Measurements from ENCODE around the gene LIPK.
A peak's percentile ranks its signal among the peaks of the same experiment; 100 is the strongest.
"Not testable (repeated sequence)": the region's sequence is repeated elsewhere in the genome, so short reads cannot be mapped to it uniquely, and the experiment has no call there.

Gene LIPK

DNA sequence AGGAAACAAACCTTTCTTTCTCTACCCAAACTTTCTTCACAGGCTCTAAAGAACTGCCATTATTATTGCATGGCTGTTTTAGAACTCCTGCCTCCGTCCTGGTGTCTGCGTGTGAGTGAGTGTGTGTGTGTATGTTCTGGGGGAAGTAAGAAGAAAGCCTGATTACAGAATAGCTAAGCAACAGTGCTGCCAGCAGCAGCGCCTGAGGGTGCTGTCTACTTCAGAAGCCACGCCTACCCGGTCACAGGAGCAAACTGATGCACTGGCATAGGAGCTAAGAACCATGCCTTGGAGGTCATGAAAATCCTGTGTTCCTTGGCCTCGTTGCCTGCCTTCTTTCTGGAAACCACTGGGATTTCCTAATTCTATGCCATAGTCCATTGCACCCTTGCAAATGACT, 25.2 kb downstream of the LIPK start:
- TF ChIP-seq, protein P1, sequence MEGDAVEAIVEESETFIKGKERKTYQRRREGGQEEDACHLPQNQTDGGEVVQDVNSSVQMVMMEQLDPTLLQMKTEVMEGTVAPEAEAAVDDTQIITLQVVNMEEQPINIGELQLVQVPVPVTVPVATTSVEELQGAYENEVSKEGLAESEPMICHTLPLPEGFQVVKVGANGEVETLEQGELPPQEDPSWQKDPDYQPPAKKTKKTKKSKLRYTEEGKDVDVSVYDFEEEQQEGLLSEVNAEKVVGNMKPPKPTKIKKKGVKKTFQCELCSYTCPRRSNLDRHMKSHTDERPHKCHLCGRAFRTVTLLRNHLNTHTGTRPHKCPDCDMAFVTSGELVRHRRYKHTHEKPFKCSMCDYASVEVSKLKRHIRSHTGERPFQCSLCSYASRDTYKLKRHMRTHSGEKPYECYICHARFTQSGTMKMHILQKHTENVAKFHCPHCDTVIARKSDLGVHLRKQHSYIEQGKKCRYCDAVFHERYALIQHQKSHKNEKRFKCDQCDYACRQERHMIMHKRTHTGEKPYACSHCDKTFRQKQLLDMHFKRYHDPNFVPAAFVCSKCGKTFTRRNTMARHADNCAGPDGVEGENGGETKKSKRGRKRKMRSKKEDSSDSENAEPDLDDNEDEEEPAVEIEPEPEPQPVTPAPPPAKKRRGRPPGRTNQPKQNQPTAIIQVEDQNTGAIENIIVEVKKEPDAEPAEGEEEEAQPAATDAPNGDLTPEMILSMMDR (conservative IDR thresholded peaks at IDR 0.05; ENCODE audit: low read depth) = no peak
- no peak for DNase-seq (ENCODE audit: low spot score)
- CTCF ChIA-PET = interaction anchor here (0.7 kb wide), 1 partner anchor 12 kb away, joined by 3 read pairs; no protein-coding TSS in a partner anchor
- no peak overlapping the region for H3K27ac ChIP-seq
- POLR2A ChIA-PET (ENCODE audit: low non-redundant PET) = no interaction called here

DNA sequence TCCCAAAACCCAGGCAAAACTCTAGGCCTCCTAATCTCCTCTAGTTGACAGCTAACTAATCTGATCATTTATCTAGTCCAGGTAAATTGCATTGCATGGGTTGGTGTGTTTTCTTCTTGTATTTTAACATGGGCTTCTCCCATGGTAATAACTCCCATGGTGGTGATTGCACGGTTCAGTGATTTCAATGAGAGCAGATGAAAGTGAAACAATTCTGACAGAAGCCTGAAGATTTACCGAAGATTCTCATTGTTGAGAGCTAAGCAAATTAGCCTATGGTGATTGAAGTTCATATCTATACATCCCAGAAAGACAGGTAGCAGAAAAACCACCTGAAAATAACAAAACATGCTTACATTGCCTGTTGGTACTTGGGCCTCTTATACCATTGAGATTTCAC, 27.2 kb downstream of the LIPK start:
- DNase-seq (ENCODE audit: low spot score) = no peak
- no peak overlapping the region for H3K27ac ChIP-seq
- ChIA-PET POLR2A (ENCODE audit: low non-redundant PET) (no interaction called here), CTCF (interaction anchor here (0.6 kb wide), 1 partner anchor 701 kb away, joined by 5 read pairs; no protein-coding TSS in a partner anchor)
- TF ChIP-seq, protein P1 (conservative IDR thresholded peaks at IDR 0.05; ENCODE audit: low read depth) = no peak

DNA sequence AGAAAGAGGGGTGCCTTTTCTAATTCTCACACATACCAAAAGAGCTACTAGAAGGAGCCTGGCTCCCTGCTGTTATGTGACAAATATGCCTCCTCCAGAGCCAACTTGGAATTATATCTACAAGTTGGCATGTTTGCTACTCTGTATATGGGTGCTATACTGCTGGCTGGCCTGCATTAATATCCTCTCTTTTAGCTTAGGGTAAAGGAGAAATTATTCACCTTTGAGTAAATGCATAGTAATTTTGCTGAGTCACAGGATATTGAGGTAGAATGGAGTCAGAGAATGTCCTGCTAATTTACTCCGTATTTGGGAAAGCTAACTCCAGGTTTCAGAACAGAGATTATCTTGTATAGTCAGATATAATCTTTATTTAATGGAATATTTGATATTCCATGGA, 29.6 kb downstream of the LIPK start:
- TF ChIP-seq, protein P1 (conservative IDR thresholded peaks at IDR 0.05; ENCODE audit: low read depth) = no peak
- CTCF ChIA-PET = interaction anchor here (0.6 to 0.9 kb wide), 2 partner anchors 170 to 236 kb away, joined by 3 read pairs; no protein-coding TSS in a partner anchor
- no peak overlapping the region for H3K27ac ChIP-seq
- POLR2A ChIA-PET (ENCODE audit: low non-redundant PET) = no interaction called here
- DNase-seq (ENCODE audit: low spot score) = peak; percentile 26

DNA sequence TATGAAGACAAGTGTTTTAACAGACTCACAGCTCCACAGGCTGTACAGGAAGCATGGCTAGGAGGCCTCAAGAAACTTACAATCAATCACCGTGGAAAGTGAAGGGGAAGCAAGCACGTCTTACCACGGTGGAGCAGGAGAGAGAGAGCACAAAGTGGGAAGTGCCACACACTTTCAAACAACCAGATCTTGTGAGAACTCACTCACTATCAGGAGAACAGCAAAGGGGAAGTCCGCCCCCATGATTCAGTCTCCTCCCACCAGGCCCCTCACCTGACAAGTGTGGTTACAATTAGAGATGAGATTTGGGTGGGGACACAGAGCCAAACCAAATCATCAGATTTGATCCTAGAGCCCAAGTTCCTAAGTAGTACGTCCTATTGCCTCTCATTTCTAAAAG, 35.9 kb downstream of the LIPK start:
- H3K27ac ChIP-seq; DNase-seq (ENCODE audit: low spot score): not testable (repeated sequence)
- POLR2A ChIA-PET (ENCODE audit: low non-redundant PET) = interaction anchor here (0.6 kb wide), 1 partner anchor 1980 kb away, joined by 4 read pairs; no protein-coding TSS in a partner anchor
- CTCF ChIA-PET = interaction anchor here (0.8 kb wide), 1 partner anchor 352 kb away, joined by 3 read pairs; no protein-coding TSS in a partner anchor

DNA sequence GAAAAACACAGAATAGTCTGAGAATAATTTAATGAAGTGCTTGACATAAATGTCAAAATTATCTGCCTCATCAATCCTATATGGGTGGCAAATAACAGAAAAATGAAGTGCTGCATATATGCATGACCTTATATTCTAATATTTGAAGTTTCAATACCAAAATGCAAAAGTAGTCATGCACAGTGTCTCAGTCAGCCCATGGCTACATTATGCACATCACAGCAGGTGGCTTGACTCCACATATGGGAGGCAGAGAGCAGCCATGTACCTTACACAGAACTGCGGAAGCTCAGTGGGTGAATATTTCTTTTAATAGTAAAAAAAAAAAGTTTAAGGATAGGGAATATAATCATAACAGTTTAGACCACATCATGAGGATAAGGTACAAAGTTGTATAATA, 36.4 kb downstream of the LIPK start:
- TF ChIP-seq, protein P1 (conservative IDR thresholded peaks at IDR 0.05; ENCODE audit: low read depth) = no peak
- CTCF ChIA-PET = interaction anchor here (0.8 kb wide), 1 partner anchor 353 kb away, joined by 3 read pairs; no protein-coding TSS in a partner anchor
- POLR2A ChIA-PET (ENCODE audit: low non-redundant PET) = no interaction called here
- no peak overlapping the region for H3K27ac ChIP-seq
- DNase-seq (ENCODE audit: low spot score) = no peak

DNA sequence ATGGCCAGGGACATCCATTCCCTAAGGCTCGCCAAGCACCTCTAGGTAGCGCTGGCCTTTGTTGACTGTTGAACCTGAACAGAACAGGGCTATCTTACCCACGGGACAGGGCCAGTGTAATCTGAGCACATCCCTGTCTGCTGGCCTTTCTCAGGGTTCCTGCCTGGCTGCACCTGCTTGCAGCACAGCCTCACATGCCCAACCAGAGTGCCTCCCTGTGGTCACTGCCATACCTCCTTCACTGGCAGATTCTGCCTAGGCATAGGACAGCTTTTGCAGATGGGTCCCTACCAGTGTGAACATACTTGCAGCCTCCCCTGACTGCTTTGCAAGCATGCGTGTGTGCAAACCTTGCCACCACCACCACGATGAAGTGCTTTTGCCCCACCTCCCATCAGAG, 38.0 kb downstream of the LIPK start:
- DNase-seq (ENCODE audit: low spot score) = no peak
- CTCF ChIA-PET = interaction anchor here (0.6 kb wide), 1 partner anchor 22 kb away, joined by 4 read pairs; no protein-coding TSS in a partner anchor
- TF ChIP-seq, protein P1 (conservative IDR thresholded peaks at IDR 0.05; ENCODE audit: low read depth) = no peak
- POLR2A ChIA-PET (ENCODE audit: low non-redundant PET) = no interaction called here
- no peak overlapping the region for H3K27ac ChIP-seq

DNA sequence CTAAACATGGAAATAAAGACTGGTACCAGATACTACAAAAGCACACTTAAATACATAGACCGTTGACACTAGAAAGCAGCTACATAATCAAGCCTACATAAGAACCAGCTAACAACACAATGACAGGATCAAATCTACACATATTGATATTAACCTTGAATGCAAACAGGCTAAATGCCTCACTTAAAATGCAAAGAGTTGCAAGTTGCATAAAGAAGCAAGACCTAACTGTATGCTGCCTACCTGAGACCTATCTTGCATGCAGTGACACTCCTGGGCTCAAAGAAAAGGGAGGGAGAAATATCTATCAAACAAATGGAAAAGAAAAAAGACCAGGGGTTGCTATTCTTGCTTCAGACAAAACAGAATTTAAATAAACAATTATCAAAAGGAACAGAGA, 39.6 kb downstream of the LIPK start:
- ChIA-PET CTCF (no interaction called here), POLR2A (ENCODE audit: low non-redundant PET) (no interaction called here)
- no peak for DNase-seq (ENCODE audit: low spot score)
- no peak overlapping the region for H3K27ac ChIP-seq
- TF ChIP-seq, protein P1 (conservative IDR thresholded peaks at IDR 0.05; ENCODE audit: low read depth) = no peak
